IPS-11a (cell line): ENCODE measurements around the gene FAM234A.

Experiments
- H3K4me3 ChIP-seq: one replicate; pipeline ENCODE4 v1.5.1; 2013; ENCODE audit warnings: low read depth, low read length, control low read depth

Gene FAM234A

DNA sequence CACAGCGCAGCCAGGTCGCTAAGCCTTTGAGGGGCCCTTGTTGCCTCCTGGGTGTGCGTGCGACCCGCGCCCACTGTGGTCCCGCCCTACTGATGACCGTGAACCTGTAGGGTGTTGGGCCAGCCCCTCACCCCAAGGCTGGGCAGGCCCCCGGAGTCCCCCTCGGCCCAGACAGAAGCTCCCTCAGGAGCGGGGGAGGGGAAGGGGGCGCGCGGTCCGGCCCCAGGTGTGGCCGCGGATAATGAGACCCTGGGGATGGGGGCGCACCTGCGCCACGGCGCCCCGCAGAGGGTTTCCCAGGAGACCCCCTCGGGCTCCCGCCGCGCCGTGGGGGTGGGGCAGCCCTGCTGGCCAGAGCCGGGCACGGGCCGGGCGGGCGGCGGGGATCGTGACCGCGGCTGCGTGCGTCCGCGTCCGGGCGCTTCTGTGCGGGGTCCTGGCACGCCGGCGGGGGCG, 45.4 kb downstream of the FAM234A start:
- H3K4me3 ChIP-seq: peak overlapping the region; percentile 8

DNA sequence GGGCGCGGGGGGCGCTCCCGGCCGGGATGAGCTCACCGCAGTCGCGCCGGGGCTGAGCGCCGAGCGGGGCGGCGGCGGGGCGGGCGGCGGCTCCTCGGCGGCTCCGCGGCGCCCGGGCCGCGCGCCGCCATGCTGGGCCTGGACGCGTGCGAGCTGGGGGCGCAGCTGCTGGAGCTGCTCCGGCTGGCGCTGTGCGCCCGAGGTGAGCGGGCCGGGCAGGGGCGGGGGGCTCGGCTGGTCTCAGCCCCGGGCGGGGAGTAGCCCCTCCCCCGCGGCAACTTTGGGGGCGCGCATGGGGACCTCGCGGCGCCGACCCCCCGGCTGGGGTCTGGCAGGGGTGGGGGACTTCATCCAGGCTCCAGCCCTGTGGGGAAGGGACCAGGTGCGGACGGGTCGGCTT, 45.9 kb downstream of the FAM234A start, which contains the start of gene ARHGDIG:
ARHGDIG (plus strand) TSS at position 40 of the 400 bp plus-strand sequence; CDS start at position 130, 90 bp downstream.
- peak within 1 kb of the TSS; percentile 39 for H3K4me3 ChIP-seq

DNA sequence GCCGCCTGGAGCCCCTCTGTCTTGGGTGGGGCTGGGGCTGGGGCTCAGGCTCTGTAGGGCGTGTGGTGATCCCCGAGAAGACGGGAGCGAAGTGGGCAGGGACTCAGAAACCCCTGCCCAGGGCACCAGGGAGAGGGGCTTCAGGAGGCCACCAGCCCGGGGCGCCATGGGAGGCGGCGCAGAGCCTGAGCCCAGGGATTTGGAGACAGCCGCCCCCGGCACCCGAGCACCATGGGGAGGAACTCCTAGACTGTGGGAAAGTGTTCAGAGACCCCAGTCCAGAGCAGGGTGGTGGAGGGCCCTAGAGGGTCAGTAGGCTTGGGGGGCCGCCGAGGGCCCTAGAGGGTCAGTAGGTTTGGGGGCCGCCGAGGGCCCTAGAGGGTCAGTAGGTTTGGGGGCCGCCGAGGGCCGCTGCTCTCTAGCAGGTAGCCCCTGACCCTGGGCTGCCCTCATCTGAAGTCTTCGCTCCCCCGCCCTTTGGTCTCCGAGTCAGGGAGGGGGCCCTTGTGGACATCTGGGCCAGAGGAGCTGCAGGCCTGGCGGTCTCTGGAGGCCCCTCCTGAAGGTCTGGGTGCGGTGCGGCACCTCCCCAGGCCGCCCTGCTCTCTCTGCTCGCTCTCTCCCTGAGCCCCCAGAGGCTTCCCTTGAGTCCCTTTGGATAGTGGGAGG, 46.5 kb downstream of the FAM234A start:
- peak overlapping the region; percentile 39 for H3K4me3 ChIP-seq

DNA sequence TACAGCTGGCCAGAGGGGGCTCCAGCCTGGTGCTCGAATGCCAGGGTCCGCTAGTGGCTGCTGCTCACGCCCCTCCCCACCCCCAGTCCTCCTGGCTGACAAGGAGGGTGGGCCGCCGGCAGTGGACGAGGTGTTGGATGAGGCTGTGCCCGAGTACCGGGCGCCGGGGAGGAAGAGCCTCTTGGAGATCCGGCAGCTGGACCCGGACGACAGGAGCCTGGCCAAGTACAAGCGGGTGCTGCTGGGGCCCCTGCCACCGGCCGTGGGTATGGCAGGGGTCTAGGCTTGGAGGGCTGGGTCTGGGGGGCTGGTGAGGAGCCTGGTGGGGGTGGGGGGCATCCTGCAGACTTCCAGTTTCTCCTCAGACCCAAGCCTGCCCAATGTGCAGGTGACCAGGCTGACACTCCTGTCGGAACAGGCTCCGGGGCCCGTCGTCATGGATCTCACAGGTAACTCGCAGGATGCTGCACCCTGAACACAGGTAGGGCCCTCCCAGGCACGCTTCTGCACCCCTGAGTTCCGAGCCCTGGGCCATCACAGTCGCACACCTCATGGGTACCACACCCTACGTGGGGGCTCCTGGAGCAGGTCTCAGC, 47.1 kb downstream of the FAM234A start:
- no peak overlapping the region for H3K4me3 ChIP-seq

DNA sequence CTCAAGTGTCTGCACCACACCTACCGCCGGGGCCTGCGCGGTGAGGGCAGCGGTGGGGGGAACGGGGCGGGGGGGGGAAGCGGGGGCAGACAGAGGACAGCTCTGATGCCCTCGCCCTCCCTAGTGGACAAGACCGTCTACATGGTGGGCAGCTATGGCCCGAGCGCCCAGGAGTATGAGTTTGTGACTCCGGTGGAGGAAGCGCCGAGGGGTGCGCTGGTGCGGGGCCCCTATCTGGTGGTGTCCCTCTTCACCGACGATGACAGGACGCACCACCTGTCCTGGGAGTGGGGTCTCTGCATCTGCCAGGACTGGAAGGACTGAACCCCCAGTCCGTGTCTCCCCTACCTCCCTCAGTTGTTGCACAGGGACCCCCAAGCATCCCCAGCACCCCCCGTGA, 47.9 kb downstream of the FAM234A start:
- no peak overlapping the region for H3K4me3 ChIP-seq

DNA sequence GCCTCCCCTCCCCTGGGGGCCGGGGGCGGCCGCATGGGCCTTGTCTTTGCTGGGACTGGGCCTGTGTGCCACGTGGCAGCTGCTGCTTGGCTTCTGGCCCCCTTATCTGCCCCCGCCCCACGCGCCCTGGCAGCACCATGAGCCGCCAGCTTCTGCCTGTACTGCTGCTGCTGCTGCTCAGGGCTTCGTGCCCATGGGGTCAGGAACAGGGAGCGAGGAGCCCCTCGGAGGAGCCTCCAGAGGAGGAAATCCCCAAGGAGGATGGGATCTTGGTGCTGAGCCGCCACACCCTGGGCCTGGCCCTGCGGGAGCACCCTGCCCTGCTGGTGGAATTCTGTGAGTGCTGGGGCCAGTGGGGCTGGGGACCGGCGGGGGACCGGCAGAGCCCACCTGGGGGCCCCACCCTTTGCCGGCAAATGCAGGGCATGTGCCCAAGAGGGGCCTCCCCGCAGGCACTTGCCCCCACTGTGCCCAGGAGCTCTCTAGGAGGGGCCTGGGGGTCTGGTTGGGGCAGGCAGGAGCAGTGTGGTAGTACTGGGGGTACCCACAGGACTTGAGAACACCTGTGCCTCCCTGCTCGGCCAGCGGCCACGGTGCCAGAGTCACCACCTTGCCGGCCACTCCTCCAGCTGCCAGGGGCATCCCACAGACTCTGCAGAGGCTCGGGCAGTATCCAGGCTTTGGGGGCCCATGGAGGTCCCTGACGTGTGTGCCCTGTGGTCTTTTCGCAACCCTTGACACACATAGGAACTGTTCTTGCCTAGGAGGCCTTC, 48.6 kb downstream of the FAM234A start, which contains the start of gene PDIA2:
PDIA2 (plus strand) TSS at position 132 of the 773 bp plus-strand sequence; CDS start at position 138, 6 bp downstream.
- H3K4me3 ChIP-seq: no peak within 1 kb of the TSS

DNA sequence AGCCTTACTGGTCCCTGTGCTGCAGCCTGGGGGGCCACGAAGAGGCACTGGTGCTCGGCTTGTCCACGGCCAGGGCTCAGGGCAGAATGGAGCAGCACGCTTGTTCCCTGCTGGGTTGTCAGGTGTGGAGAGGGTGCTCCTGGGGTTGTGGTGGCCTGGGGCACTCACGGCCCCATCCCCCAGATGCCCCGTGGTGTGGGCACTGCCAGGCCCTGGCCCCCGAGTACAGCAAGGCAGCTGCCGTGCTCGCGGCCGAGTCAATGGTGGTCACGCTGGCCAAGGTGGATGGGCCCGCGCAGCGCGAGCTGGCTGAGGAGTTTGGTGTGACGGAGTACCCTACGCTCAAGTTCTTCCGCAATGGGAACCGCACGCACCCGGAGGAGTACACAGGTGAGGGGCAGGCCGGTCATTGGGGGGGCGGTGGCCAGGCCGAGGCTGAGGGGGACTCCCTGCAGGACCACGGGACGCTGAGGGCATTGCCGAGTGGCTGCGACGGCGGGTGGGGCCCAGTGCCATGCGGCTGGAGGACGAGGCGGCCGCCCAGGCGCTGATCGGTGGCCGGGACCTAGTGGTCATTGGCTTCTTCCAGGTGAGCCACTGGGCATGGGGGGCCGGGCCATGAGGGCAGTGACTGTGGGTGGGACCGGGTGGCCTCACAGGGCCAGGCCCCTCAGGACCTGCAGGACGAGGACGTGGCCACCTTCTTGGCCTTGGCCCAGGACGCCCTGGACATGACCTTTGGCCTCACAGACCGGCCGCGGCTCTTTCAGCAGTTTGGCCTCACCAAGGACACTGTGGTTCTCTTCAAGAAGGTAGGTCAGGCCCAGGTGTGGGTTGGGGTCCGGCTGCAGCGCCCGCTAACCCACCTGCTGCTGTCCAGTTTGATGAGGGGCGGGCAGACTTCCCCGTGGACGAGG, 49.8 kb downstream of the FAM234A start:
- H3K4me3 ChIP-seq: no peak overlapping the region

DNA sequence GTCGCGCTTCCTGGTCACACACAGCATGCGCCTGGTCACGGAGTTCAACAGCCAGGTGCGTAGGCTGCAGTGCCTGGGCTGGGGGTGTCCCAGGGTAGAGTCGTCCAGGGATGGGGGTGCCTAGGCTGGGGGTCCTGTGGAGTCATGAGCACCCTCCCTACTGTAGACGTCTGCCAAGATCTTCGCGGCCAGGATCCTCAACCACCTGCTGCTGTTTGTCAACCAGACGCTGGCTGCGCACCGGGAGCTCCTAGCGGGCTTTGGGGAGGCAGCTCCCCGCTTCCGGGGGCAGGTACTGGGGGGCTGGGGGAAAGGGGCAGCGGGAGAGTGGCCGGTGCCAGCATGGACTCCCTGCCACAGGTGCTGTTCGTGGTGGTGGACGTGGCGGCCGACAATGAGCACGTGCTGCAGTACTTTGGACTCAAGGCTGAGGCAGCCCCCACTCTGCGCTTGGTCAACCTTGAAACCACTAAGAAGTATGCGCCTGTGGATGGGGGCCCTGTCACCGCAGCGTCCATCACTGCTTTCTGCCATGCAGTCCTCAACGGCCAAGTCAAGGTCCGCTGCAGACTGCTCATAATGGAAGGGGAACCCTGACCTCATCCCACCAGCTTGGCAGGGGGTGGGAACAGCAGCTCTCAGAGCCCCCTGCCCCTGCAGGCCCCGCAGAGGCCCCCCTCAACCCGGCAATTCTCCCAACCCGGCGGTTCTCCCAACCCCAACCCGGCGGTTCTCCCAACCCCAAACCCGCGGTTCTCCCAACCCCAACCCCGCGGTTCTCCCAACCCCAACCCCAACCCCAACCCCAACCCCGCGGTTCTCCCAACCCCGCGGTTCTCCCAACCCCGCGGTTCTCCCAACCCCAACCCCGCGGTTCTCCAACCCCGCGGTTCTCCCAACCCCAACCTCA, 50.8 kb downstream of the FAM234A start:
- H3K4me3 ChIP-seq: no peak overlapping the region

DNA sequence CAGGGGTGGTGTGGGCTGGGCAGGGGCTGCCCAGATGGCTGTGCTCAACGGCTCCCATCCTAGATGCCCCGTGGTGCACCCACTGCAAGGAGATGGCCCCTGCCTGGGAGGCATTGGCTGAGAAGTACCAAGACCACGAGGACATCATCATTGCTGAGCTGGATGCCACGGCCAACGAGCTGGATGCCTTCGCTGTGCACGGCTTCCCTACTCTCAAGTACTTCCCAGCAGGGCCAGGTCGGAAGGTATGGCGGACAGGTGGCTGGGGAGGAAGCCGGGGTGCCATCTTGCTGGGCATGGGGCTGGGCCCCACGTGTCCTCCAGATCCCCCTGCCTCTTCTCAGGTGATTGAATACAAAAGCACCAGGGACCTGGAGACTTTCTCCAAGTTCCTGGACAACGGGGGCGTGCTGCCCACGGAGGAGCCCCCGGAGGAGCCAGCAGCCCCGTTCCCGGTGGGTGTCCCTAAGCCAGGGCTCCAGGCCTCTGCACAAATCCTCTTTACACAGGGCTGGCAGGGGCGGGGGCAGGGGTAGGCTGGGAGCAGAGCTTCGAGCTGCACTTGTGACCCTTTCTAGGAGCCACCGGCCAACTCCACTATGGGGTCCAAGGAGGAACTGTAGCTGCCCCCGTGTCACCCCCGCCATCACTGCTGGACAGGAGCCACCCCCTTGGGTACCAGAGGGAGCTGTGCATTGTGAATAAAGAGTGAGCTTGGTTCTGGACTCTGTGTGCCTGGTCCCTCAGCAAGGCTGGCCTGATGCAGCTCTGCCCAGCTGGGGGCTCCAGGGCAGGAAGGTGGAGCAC, 52.1 kb downstream of the FAM234A start:
- no peak overlapping the region for H3K4me3 ChIP-seq

DNA sequence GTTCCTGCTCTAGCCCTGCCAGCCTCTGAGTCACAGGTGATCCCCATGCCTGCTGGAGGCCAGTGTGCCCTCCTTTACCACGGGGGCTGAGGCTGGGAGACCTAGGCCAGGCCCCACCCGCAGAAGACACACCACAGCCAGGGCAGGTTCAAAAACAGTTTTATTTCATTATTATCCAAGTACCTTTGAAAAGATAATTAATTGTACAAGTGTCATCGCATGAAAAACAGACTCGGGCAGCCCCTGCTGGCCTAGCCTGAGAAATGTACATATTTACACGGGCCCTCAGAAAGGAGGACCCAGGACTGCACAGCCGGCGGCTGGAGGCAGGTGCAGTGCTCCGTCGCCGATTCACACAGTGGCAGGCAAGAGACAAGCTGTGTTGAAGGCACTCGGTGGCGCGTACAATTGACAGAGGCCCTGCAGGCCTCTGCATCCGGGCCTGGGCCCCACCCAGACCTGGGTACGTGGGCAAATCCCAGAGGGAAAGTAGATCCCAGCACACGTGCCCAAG, 52.7 kb downstream of the FAM234A start:
- H3K4me3 ChIP-seq: no peak overlapping the region

DNA sequence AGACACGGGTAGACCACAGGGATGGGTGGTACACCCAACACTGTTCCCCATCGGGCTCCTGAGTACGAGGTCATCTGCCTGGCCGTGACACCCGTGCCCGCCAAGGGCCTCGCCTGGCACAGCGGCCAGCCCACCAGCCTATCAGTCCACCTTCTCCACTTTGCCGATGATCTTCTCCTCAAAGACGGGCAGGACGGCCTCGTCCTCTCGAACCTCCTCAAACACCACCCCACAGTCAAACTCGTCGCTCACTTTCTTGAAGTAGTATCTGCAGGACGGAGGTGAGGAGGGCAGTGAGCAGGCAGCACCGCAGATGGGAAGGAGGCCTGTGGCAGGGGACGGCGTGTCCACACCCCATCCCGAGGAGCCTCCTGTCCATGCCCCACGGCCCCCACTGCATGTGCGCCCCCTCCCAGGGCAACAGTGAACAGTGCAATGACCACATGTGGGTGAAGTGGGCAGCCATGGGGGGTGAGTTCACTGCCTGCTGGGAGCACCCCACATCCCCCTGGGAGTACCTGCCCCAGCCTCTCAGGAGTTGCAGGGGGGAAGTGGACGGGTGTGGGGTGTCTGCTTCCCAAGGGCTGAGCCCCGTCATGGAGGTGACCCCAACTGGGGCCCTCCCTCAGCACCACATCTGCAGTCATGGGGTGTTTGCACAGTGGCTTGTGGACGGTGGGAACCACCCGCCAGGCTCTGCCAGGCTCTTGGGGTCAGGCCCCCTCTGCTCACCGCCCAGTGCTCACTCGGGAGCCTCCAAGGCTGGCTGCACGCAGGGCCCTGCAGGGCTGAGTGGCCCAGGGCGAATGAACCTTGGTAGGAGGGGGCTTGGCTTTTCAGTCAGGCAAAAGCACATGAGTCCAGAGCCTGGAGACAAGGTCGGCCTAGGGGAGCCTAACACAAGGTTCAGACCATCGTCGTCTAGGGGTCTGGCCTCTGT, 53.6 kb downstream of the FAM234A start:
- no peak overlapping the region for H3K4me3 ChIP-seq

DNA sequence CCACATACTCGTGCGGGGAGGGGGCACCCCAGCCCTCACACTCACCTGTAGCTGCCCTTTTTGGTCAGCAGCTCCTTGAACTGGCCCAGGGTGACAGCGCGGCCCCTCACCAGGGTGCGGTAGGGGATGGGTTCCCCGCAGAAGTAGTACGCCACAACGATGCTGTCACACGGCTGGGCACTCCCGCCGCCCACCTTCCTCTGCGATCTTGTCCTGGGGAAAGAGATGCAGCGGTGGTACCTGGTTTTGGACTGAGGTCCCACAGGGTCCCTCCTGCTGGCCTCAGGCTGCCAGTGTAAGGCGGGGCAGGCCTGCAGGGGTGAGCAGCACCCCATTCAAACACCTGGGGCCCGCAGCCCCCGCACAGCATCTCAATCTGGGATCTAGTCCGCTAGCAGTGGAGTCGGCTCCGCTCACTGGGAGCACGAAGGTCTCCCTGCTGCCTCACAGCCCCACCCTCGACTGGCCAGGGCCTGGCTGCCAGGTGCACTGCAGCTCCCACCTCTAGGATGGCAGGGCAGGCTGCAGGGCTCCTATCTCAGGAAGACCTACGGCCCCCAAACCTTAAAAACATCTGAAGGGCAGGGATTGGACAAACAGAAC, 54.9 kb downstream of the FAM234A start:
- H3K4me3 ChIP-seq: no peak overlapping the region

DNA sequence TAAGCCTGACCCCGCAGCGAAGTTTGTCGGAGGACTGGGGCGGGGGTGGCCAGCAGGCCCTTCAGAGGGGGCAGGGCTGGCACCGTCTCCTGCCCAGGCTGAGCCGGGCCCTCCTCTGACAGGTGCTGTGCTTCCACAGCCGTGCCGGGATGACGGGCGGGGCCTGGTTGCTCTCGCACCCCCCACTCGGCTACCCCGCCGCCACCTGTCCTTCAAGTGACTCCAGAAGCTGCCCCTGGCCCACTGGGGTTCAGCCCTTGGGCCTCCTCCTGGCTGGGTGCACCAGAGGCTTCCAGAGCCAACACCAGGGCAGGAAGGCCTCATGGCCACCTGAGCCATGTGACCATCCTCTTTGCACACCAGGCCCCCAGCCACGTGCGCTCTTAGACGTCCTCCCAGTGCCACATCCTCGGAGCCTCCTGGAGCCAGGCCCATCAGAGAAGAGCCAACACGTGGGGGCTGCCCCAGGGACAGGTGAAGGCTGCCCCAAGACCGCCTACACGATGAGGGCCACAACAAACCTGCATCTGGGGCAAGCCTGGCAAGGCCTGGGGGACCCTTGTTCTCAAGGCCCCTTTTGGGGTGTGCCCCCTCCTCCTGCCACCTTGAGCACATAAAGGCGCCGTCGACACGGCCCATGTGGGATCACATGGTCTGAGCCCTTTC, 55.5 kb downstream of the FAM234A start:
- H3K4me3 ChIP-seq: no peak overlapping the region

DNA sequence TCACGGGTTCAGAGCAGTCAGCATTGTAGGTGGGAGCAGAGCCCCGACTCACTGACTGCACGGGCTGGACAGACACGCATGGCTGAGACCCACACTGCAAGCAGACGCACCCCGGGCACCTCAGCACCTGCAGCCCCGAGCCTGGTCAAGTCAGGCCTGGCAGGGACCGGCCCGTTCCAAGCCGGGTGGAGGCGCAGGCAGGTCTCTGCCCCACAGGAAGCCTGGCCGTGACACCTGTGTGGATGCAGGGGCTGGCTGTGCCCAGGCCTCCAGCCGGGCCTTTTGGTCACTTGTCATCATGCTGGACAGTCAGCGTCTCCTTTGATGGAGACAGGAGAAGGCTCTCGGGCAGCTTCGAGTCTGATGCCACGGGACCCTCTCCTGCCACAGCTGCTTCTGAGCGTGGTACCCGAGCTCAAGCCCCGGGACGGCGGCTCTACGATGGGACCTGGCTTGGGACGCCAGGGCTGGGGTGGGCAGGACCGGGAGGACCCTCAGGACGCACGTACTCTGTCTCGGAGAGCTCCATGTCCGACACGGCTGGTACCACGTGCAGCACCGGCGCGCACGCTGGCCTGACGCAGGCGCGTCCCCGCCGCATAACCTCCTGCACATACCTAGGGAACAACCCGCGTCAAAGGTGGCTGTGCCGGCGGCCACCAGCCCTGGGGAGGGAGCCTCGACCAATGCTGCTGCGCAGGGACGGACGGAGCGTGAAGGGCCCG, 56.2 kb downstream of the FAM234A start:
- no peak overlapping the region for H3K4me3 ChIP-seq

DNA sequence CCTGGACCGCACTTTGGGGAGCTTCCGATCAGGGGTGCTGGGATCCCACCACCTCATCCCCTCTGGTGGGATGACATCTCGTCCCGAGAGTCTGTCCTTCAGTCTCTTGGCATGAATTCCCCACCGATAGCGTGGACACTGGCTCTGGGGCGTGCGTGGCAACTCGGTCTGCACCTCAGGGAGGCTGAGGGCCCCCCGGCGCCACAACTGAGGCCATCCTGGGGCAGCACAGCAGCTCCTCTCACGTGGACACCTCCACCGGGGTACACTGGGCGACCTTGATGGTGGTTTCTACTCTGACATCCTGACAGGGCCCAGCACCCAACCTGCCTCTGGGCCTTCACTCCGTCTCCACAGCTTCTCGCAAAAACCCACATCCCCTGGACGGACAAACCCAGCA, 56.9 kb downstream of the FAM234A start:
- H3K4me3 ChIP-seq: no peak overlapping the region
